ENCODE results near the gene SLFNL1. TPM values are rescaled to one million over a fixed set of nuclear protein-coding genes. Genes with fewer than 3 reads are reported as not detected.
A peak's percentile ranks its signal among the peaks of the same experiment; 100 is the strongest.

Gene SLFNL1
- total and polyA plus RNA-seq, 4 experiments from 2014 or later = 0.77 to 1.6 (median 1.2) TPM; not detected in 1

DNA sequence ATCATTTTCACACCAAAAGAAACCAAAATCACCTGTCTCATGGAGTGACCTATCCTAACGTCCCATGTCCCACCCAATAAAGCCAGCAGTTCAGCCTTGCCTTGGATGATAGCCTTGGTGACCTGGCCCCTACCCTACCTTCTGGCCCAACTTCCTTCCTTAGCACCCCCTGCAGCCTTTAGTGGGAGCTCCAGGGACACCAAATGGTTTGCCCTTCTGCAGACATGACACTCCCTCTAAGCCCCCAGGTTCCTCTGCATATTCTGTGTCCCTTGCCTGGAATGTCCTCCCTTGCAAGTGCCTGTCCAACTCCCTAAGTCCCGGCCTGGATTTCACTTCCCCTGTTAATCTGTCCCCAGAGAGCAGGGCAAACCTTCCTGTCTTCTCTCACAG lies 2.2 kb downstream of the SLFNL1 start:
- Mint-ChIP-seq H3K4me3 (peak overlapping the region in 1 of 8 donors; percentile 18), H3K4me1 (peaks cover 5 to 15% (median 12%) of the 10 kb centered on the region in 4 donors), H3K27ac (peak overlapping the region in 2 of 7 donors; percentile 55 to 72), H3K36me3 (peaks cover 10 to 18% of the 10 kb centered on the region in 2 donors), H3K27me3 (no peaks in the 10 kb centered on the region), H3K9me3 (no peaks in the 10 kb centered on the region)
- ChIA-PET CTCF (ENCODE audit: partially characterized antibody) (no interaction called here), POLR2A (ENCODE audit: partially characterized antibody) (no interaction called here)
- DNase-seq = no peak
- peaks cover 7% of the 10 kb centered on the region for H3K36me3 ChIP-seq (ENCODE audit: insufficient read depth, low read length)
- peaks cover 4% of the 10 kb centered on the region for H3K4me1 ChIP-seq (ENCODE audit: insufficient read depth, low read length)
- no peak overlapping the region for H3K4me3 ChIP-seq (ENCODE audit: low read length in 2 of 2)
- intact Hi-C loops (cut with micrococcal nuclease) = no loop called here
- no peaks in the 10 kb centered on the region for H3K9me3 ChIP-seq (ENCODE audit: control insufficient read depth in 1 of 2, low read length in 2 of 2)
- no peak overlapping the region for H3K27ac ChIP-seq (ENCODE audit: low read depth, low read length)
- no peaks in the 10 kb centered on the region for H3K27me3 ChIP-seq (ENCODE audit: insufficient read depth, low read length)

DNA sequence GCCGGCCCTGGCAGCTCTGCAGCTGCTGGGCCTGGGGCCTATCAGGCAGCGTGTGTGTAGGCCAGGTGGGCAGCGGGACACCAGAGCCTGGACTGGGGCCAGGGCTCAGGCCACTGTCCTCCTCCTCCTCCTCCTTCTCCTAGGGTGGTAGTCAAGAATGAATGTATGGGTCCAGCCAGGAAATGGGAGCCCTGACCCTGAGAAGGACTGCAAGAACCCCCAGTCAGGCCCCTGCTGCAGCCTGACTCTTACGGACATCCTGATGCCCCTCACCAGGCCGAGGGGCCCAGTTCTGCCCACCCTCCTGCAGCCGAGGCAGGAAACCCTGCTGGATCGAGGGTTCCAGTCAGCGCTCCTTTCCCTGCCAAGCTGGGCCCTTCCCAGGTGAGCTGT lies 3.5 kb downstream of the SLFNL1 start:
- Histone ChIP-seq H3K4me1 (ENCODE audit: insufficient read depth, low read length) (peaks cover 4% of the 10 kb centered on the region), H3K27ac (ENCODE audit: low read depth, low read length) (no peak overlapping the region), H3K9me3 (ENCODE audit: control insufficient read depth in 1 of 2, low read length in 2 of 2) (no peaks in the 10 kb centered on the region), H3K27me3 (ENCODE audit: insufficient read depth, low read length) (no peaks in the 10 kb centered on the region), H3K4me3 (ENCODE audit: low read length in 2 of 2) (no peak overlapping the region), H3K36me3 (ENCODE audit: insufficient read depth, low read length) (peaks cover 7% of the 10 kb centered on the region)
- peaks cover 0 to 1% (median 0%) of the 10 kb centered on the region in 8 donors for H3K9me3 Mint-ChIP-seq
- DNase-seq = no peak
- H3K36me3 Mint-ChIP-seq = peaks cover 10 to 22% of the 10 kb centered on the region in 2 donors
- intact Hi-C loops (cut with micrococcal nuclease) = no loop called here
- CTCF ChIA-PET (ENCODE audit: partially characterized antibody) = no interaction called here
- POLR2A ChIA-PET (ENCODE audit: partially characterized antibody) = no interaction called here
- H3K27me3 Mint-ChIP-seq = no peaks in the 10 kb centered on the region
- H3K4me1 Mint-ChIP-seq = peaks cover 5 to 18% (median 10%) of the 10 kb centered on the region in 4 donors
- no peak overlapping the region for H3K4me3 Mint-ChIP-seq
- H3K27ac Mint-ChIP-seq = no peak overlapping the region

DNA sequence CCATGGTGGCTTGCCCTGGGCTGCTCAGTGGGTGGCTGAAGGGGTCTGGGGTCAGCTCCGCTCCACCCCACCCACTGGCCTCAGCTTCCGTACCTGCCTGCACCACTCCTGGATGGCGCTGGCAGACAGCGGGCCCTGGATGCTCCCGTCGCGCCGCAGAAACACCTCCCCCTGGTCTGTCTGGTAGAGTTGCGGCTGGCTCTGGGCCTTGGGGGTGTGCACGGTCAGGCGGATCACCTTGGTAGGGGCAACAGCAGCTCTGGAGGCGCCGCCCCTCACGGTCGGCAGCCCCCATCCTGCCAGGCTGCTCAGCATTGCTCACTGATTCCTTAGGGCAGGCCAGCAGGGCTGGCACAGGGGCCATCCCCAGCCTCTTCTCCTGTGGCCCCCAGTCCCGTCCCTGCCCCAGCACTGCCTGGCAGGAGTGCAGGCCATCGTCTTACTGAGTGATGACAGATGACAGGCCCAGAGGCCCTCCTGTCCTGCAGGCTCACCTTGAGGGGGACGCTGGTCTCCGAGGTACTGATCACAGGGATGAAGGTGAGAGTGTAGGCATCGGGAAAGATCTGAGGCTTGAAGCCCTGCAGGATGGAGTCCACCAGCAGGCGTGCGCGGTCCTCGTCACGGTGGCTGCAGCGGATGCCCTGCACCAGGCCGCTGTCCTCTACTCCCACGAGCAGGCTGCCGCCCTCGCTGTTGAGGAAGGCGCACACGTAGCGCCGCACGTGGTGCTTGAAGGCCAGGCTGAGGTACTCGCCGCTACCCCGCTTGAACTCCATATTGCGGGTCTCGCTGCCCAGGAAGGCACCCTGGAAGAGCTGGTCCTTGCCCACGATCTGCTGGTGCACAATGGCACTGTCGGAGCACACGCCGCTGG lies 4.1 kb downstream of the SLFNL1 start:
- Mint-ChIP-seq H3K27me3 (no peaks in the 10 kb centered on the region), H3K4me1 (peaks cover 5 to 18% (median 10%) of the 10 kb centered on the region in 4 donors), H3K27ac (peak overlapping the region in 1 of 7 donors; percentile 32), H3K9me3 (peaks cover 0 to 1% (median 0%) of the 10 kb centered on the region in 8 donors), H3K4me3 (no peak overlapping the region), H3K36me3 (peaks cover 14 to 26% of the 10 kb centered on the region in 2 donors)
- intact Hi-C loops (cut with micrococcal nuclease) = no loop called here
- ChIA-PET CTCF (ENCODE audit: partially characterized antibody) (interaction anchor here (0.9 to 1.1 kb wide), 2 partner anchors 14 to 65 kb away, joined by 3 read pairs; no protein-coding TSS in a partner anchor), POLR2A (ENCODE audit: partially characterized antibody) (interaction anchor here (0.8 kb wide), 1 partner anchor 14 kb away, joined by 3 read pairs; no protein-coding TSS in a partner anchor)
- no peak overlapping the region for H3K4me3 ChIP-seq (ENCODE audit: low read length in 2 of 2)
- H3K9me3 ChIP-seq (ENCODE audit: control insufficient read depth in 1 of 2, low read length in 2 of 2) = no peaks in the 10 kb centered on the region
- no peak overlapping the region for H3K27ac ChIP-seq (ENCODE audit: low read depth, low read length)
- H3K4me1 ChIP-seq (ENCODE audit: insufficient read depth, low read length) = peaks cover 4% of the 10 kb centered on the region
- no peaks in the 10 kb centered on the region for H3K27me3 ChIP-seq (ENCODE audit: insufficient read depth, low read length)
- peaks cover 7% of the 10 kb centered on the region for H3K36me3 ChIP-seq (ENCODE audit: insufficient read depth, low read length)
- no peak for DNase-seq

DNA sequence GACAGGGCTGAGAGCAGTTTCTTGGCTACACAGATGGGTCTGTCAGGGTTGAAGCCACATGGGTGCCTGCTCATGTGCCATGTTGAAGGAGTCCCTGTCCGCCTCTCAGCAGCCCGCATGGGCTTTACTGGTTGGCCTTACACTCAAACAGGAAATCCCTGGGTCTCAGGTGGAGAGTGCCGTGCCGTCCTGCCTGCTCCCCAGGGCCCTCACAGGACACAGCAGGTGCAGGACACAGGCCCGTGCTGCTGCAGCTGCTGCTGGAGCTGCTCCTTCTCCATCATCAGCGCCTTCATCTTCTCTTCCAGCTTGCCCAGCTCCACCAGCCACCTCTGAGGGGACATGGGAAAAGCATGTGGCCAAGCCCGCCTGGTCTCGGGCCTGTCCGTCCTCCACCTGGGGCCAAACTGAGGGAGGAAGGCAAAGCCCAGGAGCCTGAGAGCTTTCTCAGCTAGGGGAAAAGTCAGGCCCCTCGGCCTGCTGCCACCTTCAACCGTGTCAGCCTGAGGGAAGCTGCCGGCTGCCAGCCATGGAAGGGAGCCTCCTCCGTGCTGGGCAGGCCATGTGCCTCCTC lies 5.5 kb downstream of the SLFNL1 start:
- peak overlapping the region in 2 of 7 donors; percentile 70 to 80 for H3K27ac Mint-ChIP-seq

DNA sequence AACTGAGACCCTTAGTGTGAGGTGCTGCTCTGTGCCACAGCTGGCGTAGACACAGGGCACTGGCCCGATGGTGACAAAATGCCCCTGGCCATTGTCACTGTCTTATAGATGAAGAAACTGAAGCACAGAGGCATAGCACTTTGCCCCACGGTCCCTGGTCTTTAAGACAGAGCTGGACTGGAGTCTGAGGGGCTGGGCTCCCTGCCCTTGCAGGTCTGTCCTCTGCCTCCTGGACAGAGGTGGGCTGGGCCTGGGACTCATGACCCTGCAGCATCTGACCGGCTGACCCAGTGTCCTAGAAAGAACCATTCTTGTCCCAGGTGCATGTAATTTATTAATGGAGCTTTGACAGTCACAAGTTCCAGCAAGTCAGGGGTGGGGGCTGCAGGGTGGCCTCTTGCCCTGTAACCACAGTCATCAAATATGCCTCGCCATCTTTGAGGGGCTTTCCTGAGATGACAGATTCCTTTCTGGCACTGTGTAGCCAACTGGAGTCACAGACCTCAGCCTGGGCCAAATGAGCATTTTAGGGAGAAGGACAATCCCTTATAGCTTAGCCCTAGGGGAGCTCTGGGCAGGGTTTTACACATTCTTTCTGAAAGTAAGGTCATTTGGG lies 6.1 kb downstream of the SLFNL1 start:
- H3K27ac ChIP-seq (ENCODE audit: low read depth, low read length) = no peak overlapping the region
- Mint-ChIP-seq H3K4me3 (no peak overlapping the region), H3K4me1 (peaks cover 0 to 10% (median 5%) of the 10 kb centered on the region in 4 donors), H3K27ac (peak overlapping the region in 3 of 7 donors; percentile 18 to 70 (median 23)), H3K9me3 (peaks cover 0 to 1% (median 0%) of the 10 kb centered on the region in 8 donors), H3K27me3 (no peaks in the 10 kb centered on the region), H3K36me3 (peaks cover 32 to 44% of the 10 kb centered on the region in 2 donors)
- DNase-seq = no peak
- no peak overlapping the region for H3K4me3 ChIP-seq (ENCODE audit: low read length in 2 of 2)
- intact Hi-C loops (cut with micrococcal nuclease) = no loop called here
- H3K9me3 ChIP-seq (ENCODE audit: control insufficient read depth in 1 of 2, low read length in 2 of 2) = no peaks in the 10 kb centered on the region
- ChIA-PET CTCF (ENCODE audit: partially characterized antibody) (interaction anchor here (0.6 kb wide), 1 partner anchor 76 kb away, joined by 4 read pairs; no protein-coding TSS in a partner anchor), POLR2A (ENCODE audit: partially characterized antibody) (no interaction called here)
- no peaks in the 10 kb centered on the region for H3K27me3 ChIP-seq (ENCODE audit: insufficient read depth, low read length)
- no peaks in the 10 kb centered on the region for H3K4me1 ChIP-seq (ENCODE audit: insufficient read depth, low read length)
- peaks cover 22% of the 10 kb centered on the region for H3K36me3 ChIP-seq (ENCODE audit: insufficient read depth, low read length)

More for the DNA sequence above, 5.5 kb downstream of the SLFNL1 start:
- peaks cover 0 to 10% (median 5%) of the 10 kb centered on the region in 4 donors for H3K4me1 Mint-ChIP-seq
- CTCF ChIA-PET (ENCODE audit: partially characterized antibody) = interaction anchor here (0.6 to 1.1 kb wide), 3 partner anchors 12 to 76 kb away, joined by 3 to 4 read pairs (median 3); no protein-coding TSS in a partner anchor
- Histone ChIP-seq H3K27me3 (ENCODE audit: insufficient read depth, low read length) (no peaks in the 10 kb centered on the region), H3K36me3 (ENCODE audit: insufficient read depth, low read length) (peaks cover 17% of the 10 kb centered on the region), H3K9me3 (ENCODE audit: control insufficient read depth in 1 of 2, low read length in 2 of 2) (no peaks in the 10 kb centered on the region), H3K4me1 (ENCODE audit: insufficient read depth, low read length) (no peaks in the 10 kb centered on the region), H3K27ac (ENCODE audit: low read depth, low read length) (no peak overlapping the region), H3K4me3 (ENCODE audit: low read length in 2 of 2) (no peak overlapping the region)
- DNase-seq = no peak
- POLR2A ChIA-PET (ENCODE audit: partially characterized antibody) = no interaction called here
- H3K9me3 Mint-ChIP-seq = peaks cover 0 to 1% (median 0%) of the 10 kb centered on the region in 8 donors
- no peaks in the 10 kb centered on the region for H3K27me3 Mint-ChIP-seq
- no peak overlapping the region for H3K4me3 Mint-ChIP-seq
- intact Hi-C loops (cut with micrococcal nuclease) = no loop called here
- peaks cover 26 to 39% of the 10 kb centered on the region in 2 donors for H3K36me3 Mint-ChIP-seq

DNA sequence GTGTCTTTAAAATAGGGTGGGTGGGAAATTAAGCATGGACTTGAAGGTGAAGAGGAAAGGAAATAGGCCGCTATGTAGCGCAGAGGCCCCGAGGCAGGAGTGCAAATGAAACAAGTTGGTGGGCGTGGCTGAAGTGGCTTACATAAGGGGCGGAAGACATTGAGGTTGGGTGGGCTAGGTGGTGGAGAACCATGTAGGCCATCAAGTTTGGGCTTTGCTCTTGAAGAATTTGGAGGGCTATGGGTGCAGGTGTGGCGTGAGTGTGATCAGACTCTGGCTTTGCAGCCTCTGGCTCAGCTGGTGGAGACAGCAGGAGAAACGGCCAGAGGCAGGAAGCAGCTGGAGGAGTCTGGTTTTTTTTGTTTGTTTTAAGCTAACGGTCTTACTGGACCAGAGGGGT lies 6.7 kb downstream of the SLFNL1 start:
- no peak for DNase-seq

More for the DNA sequence above, 6.7 kb downstream of the SLFNL1 start:
- Mint-ChIP-seq H3K36me3 (peaks cover 38 to 49% of the 10 kb centered on the region in 2 donors), H3K27ac (peak overlapping the region; percentile 8 to 50 (median 23)), H3K4me1 (peaks cover 0 to 10% (median 5%) of the 10 kb centered on the region in 4 donors), H3K9me3 (peaks cover 0 to 1% (median 0%) of the 10 kb centered on the region in 8 donors), H3K27me3 (no peaks in the 10 kb centered on the region), H3K4me3 (no peak overlapping the region)
- Histone ChIP-seq H3K27ac (ENCODE audit: low read depth, low read length) (no peak overlapping the region), H3K4me1 (ENCODE audit: insufficient read depth, low read length) (no peaks in the 10 kb centered on the region), H3K9me3 (ENCODE audit: control insufficient read depth in 1 of 2, low read length in 2 of 2) (no peaks in the 10 kb centered on the region), H3K27me3 (ENCODE audit: insufficient read depth, low read length) (no peaks in the 10 kb centered on the region), H3K36me3 (ENCODE audit: insufficient read depth, low read length) (peaks cover 28% of the 10 kb centered on the region), H3K4me3 (ENCODE audit: low read length in 2 of 2) (no peak overlapping the region)
- intact Hi-C loops (cut with micrococcal nuclease) = no loop called here
- ChIA-PET POLR2A (ENCODE audit: partially characterized antibody) (no interaction called here), CTCF (ENCODE audit: partially characterized antibody) (no interaction called here)

Data from CD4-positive, alpha-beta memory T cell (primary cell).